Measurements from ENCODE around the gene PCIF1.
"Not testable (repeated sequence)": the region's sequence is repeated elsewhere in the genome, so short reads cannot be mapped to it uniquely, and the experiment has no call there.

PCIF1 gene

DNA sequence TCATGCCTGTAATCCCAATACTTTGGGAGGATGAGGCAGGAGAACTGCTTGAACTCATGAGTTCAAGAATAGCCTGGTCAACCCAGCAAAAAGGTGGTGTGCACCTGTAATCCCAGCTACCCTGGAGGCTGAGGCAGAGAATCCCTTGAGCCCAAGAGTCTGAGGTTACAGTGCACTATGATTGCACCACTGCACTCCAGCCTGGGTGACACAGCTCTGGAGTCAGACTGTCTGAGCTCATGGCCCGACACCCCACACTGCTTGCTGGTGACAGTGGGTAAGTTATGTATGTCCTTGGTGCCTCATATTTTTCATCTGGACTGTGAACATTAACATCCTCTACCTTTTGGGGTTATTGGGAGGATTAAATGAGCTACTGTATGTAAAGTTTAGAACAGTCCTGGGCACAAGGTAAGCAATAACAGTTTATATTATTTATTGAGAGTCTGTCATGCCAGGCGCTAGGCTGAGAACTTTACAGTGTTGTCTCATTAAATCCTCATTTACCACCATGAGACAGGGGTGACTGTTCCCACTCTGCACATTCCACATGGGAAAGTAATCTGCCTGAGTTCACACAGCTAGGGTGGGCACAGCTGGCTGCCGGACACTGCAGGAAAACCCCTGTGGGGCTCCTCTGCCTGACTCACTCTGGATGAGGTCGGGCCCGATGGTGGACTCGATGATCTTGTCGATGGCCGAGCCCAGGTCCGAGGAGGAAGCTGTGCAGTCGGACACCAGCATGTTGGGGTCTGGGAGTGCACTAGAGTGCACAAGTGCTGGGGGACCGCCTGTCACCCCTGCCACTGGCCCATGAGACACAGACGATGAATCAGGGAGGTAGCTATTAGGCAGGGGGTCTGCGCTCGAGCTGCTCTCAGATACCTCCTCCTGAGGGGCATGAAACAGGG lies 34.6 kb downstream of the PCIF1 start:
- DNase-seq = peak in 1 of 2 donors; percentile 29

DNA sequence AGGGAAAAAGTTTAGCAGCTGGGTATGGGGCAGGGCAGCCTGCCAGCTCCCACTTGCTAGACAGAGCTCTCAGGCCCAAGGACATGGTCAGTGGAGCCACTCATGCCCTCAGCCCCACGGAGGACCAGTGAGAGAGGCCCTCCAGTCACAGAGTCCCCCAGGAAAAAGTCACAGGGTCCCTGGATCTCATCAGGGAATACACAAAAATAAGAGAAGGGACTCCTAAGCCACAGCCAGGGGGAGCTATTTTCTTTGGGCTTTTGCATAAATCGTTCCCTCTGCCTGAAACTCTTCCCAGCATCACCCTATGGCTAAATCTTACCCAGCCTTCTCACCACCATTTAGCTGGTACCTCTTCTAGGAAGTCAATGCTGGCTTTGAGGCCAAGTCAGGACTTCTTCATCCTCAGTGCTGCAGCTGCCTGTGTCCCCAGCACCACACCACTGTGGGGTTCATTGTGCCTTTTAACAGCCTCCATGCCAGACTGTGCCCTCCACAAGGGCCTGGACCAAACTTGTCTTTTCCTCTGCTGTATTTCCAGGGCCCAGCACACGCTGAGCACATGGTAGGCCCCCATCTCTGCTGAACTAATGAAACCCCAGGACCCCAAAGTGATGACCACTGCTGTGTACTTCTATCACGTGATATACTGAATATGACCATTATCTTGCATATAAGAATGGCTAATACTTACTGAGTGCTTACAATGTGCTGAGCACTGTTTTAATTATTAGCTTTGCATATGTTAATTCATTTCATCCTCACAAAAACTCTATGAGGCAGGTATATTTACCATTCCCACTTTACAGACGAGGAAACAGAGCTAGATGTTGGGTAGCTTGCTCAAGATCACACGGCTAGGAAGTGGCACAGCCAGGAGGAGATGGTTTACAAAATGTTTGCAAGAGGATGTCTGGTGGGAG lies 35.5 kb downstream of the PCIF1 start:
- peak; percentile 33 to 64 for DNase-seq

DNA sequence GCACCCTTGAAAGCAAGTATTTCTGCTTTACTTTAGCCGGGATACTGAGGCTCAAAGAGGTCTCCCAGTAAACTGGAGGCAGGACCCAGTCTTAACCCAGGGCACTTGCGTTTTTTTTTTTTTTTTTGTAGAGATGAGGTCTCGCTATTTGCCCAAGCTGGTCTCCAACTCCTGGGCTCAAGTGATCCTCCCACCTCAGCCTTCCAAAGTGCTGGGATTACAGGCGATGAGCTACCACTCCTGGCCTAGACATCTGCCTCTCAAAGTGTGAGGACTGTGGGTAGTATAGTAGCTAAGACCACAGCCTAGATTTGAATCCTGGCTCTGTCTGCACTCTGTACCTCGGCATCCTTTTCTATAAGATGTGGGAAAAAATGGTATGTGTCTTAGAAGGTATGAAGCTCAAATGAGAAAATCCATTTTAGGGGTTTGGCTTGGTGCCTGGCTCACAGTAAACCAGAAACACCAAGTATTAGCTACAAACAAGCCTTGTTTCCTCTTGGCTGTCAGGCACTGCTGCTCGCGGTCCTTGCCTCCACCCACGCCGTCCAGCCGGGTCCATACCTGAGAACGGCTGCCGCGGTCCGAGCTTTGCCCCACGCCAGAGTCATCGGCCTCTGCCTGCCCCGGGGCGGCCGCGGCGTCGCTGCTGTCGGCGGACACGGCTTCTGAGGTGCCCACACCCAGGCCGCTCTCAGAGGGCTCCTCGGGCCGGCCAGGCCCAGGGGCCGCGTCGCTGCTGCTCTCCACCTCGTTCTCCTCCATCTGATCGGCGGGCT lies 36.4 kb downstream of the PCIF1 start:
- DNase-seq = no peak

DNA sequence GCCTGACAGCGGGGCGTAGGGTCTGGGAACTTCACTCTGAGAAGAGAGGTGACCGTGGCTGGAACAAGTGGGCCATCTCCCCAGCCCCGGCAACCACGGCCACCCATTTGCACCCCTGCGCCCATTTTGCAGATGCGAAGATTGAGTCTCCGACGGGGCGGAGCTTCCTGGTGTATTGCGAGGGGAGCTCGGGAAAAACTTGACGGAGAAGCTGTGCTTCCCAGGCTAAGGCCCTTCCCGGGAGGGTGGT lies 36.9 kb downstream of the PCIF1 start:
- DNase-seq = no peak

DNA sequence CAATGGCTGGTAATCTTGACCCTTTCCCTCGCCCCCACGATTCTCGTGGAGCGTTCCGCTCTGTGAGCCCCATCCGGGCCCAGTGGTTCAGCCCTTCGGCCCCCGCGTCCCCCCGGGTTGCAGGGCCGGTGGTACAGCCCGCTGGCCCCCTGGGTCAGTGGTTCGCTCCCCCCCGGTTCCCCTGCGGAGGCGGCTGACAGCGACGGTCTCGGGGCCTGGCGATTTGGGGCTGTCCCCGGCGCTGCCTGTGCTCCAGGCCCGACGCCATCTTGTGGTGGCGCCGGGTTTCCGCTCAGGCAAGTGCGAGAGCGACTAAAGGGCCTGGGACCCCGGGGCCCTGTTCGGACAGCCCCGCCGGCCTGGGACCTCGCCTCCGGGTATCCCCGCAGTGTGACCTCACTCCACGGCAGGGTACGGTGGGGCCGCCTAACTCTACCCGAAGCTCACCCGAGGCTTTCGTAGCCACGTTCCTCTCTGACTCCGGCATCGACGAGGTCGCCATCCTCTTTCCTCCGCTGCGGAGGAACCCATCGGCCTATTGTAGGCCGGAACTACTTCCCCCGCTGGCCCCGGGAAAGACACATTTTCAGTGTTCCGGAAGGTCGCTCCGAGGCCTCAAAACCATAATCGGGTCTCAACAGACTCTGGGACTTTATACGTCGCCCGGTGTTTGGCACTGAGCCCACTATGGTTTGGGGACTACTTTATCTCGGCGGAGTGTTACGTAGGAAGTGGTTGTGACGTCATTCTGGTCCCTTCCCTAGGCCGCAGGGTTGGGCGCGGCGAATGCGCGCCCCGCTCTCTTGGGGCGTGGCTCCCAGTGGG lies 37.4 kb downstream of the PCIF1 start, which contains the start of gene ZNF335:
Gene ZNF335 (minus strand): TSS at position 529 of the 825 bp plus-strand sequence. CDS start 793 bp downstream, outside the sequence.
- DNase-seq = peak; percentile 91 to 98

DNA sequence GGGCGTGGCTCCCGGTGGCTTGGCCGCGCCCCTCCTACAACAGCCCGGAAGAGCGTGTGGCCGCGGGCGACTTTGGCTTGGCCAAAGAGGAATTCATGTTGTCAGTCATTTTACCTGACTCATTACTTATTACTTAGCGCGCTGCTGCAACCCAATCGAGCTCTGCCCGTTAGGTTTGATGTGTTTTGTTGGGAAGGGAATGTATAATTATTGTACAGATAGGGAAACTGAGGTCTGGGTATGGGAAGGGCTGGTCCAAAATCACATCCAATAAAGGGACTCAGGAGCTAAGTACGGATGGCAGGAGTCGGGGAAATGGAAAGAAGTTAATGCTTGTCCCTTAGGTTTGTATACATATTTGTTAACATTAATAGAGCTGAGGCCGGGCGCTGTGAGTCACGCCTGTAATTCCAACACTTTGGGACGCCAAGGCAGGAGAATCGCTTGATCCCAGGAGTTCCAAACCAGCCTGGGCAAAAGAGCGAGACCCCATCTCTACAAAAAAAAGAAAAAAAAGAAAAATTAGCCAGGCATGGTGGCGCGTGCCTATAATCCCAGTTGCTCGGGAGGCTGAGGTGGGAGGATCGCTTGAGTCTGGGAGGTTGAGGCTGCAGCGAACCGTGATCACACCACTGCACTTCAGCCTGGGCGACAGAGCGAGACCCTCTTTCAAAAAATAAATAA lies 38.2 kb downstream of the PCIF1 start:
- DNase-seq = peak in 1 of 2 donors; percentile 93

DNA sequence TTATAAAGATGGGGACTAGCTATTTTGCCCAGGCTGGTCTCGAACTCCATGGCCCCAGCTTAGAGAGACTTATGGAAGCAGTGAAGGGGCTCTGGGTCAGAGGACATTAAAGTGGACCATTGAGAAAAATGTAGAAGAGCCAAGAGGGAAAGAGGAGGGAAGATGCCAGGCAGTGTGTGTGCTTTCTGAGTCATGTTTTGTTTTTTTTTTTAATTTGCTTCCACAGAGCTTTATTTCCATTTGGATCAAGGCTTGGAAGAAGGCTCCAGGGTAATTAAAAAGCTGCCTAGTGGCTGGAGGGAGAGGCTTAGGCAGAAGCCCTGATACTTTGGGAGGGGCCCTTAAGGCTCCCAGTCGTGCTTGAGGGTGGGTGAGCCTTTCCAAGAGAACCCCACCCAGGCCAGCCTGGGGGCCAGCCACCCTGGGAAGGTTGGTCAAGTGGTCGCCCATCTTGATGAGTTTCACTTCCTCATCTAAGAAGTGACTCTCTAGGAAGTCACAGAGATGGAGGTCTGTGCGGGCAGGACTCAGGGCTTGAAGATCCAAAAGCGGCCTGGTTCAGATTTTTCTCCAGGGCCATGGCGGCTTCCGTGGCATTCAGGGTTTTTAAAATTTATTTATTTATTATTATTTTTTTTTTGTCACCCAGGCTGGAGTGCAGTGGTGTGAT lies 40.5 kb downstream of the PCIF1 start:
- DNase-seq = no peak

DNA sequence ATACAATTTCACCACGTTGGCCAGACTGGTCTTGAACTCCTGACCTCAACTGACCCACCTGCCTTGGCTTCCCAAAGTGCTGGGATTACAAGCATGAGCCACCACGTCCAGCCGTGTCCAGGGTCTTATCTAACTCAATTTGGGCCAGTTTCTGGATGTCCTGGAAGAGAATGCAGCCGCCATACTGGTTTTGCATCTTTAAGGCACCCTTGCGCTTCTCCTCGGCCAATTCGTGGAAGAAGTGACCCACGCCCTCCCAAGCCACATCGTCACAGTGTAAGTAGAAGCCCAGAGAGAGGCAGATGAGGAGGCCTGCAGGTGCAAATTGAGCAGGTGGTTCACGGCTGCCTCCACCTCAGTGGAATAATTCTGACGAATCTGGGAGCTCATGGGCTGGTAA lies 41.2 kb downstream of the PCIF1 start:
- DNase-seq = no peak

DNA sequence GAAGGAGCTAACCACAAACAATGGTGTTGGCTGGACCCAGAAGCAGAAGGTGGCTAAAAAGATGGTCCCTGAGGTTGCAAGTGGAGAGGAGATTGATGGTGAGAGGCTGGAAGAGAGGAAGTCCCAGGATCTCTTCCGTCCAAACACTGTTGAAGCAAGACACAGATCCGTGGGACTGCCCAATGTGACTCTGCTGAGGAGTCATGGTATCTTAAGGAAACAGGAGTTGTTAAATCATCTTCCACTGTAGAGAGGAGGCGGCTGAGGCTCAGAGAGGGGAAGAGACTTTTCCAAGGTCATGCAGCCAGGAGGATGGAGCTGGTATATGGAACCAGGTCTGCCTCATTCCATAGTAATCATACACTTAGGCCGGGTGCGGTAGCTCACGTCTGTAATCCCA lies 41.6 kb downstream of the PCIF1 start:
- DNase-seq = peak; percentile 61 to 80

DNA sequence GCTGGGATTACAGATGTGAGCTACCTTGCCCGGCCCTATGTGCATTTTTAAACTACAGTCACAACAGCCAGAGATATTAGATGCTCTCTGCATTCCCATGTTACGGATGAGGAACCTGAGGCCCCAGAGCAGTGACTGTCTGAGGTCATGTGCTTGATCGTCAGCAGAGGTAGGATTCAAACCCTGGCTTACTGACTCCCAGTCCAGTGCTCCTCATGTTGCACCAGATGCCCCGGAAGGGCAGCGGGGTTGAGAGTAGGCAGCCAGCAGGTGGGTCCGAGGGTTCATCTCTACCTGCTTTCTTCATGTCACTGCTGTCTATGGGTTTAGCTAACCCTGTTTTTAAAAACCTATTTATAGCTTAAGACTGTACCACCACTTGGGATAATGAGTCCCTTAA lies 46.8 kb downstream of the PCIF1 start:
- DNase-seq = no peak

DNA sequence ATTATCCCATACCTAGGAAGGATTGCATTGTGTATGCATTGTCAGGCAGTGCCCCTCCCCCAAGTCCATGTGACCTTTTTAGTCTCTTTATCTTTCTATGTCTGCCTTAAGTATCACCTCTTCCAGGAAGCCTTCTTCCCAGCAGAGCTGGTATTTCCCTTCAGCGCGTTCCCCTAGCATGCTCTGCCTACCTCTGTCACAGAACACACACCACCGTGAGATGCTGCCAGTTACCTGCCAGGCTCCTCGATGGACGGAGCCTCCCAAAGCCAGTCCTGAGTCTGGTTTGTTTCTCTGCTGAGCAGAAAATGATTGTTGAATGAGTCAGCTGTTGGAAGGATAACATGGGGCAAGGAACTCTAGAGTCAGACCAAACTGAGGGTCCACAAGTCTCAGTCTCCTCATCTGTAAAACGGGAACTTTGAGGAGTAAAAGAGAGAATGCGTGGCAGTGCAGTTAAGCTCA lies 48.8 kb downstream of the PCIF1 start:
- DNase-seq = no peak

DNA sequence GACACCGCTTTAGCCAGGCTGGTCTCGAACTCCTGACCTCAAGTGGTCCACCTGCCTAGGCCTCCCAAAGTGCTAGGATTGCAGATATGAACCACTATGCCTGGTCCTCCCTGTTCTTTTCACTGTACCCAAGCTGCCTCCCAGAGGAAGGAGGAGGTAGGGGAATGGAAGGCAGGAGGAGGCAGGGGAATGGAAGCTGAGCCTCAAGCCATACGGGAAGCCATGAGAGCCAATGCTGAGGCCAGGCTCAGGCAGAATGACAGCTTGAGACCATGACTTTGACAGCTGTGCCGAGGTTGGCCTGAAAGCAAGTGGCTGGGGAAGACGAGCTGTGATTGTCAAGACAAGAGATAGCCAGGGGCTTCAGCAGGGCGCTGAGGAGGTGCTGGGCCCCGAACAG lies 51.1 kb downstream of the PCIF1 start:
- no peak for DNase-seq

DNA sequence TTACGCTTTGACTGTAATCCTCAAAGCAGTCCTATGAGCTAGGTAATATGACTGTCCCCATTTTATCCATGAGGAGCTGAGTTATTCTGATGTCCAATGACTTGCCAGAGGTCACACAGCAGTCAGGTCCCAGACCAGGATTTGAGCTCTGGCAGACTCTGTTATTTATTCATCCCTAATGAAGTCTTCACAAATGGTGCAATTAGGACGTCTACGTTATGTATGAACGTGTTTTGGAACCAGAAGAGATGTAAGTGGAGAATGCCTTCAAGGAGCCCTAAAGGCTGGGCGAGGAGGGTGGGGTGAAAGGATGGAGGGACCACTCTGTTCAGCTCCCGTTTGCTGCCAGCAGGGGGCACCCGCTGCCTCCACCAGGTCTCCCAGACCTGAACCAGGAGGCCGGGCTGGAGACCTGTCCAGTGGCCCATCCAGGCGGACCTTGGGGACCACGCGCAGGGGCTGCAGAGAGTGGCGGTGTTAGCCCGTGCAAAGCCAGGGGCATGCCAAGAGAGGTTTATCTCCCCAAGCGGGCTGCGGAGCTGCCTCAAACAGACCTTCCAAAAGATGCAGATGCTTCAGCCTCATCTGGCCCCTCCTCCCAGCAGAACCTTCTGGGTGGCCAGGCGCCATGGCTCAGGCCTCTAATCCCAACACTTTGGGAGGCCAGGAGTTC lies 52.8 kb downstream of the PCIF1 start:
- peak in 1 of 2 donors; percentile 87 for DNase-seq

DNA sequence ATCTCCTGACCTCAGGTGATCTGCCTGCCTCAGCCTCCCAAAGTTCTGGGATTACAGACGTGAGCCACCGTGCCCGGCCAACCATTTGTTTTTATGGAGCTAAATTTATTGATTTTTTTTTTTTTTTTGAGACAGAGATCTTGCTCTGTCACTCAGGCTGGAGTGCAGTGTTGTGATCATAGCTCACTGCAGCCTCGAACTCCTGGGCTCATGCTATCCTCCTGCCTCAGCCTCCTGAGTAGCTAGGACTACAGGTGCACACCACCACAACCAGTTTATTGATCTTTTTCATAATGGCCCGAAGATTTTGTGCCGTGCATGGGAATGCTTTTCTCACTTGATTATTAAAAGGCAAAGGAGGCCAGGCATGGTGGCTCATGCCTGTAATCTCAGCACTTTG lies 54.3 kb downstream of the PCIF1 start:
- DNase-seq = not testable (repeated sequence)

DNA sequence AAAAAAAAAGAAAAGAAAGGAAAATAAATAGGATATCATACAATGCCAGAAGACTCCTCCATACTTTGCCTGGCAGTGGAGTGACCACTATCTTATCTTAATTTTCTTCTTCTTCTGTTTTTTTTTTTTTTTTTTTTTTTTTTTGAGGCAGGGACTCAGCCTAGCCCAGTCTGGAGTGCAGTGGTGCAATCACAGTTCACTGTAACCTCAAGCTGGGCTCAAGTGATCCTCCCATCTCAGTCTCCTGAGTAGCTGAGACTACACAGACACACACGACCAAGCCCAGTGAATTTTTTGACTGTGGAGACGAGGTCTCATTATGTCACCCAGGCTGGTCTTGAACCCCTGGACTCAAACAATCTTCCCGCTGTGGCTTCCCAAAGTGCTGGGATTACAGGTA lies 57.1 kb downstream of the PCIF1 start:
- DNase-seq = no peak

DNA sequence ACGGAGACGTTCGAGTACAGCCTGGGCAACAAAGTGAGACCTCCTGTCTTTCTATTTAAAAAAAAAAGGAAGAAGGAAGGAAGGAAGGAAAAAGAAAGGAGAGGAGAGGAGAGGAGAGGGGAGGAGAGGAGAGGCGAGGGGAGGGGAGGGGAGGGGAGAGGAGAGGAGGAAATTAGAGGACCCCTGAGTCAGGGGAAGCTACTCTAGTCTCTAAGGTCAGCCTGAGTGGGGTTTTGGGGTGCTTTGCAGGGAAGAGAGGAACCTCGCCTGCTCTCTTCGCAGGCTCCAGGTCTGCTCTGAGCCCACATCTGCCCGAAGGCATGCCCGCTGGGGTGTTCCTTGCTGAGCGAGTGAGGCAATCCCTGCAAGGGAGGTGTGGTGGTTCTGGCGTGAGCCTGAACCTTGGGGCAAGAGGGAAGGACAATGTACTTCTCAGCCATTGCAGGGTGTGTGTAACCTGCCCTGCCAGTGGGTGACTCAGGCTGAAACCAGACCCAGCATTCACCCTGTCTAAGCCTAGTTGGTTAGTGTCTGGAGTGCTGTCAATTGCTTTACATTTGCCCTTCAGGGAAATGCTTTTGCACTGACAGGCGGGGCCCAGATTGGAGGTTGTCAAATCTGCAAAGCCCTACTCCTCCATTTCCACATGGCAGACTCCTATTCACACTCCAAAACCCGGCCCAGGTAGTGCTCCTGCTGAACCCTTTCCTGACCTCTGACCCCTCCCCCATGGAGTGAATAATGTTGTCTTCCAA lies 58.9 kb downstream of the PCIF1 start:
- peak in 1 of 2 donors; percentile 41 for DNase-seq

DNA sequence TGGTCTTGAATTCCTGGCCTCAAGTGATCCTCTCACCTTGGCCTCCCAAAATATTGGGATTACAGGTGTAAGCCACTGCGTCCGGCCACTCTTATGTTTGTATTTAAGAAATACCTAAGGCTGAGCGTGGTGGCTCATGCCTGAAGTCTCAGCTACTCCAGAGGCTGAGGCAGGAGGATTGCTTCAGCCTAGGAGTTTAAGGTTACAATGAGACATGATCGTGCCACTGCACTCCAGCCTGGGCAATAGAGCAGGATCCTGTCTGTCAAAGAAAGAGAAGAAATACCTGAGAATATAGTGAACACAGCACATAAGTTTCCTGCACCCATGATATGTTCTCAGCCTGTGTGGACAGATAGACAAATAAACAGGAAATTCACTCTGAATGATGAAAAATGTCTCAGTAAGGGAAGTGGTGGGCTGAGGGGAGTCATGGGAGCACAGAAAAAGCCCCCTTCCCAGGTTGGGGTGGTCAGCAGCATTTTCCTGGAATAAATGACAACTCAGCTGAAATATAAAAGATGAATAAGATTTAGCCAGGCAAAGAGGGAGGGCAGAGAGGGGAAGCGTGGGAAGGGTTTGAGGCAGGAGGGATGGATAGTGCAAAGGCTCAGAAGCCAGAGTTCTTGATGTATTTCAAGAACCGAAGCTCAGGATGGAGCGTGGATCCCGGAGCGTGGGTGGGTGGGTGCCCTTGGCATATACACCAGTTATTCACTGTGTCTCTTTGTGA lies 60.4 kb downstream of the PCIF1 start:
- peak; percentile 38 to 67 for DNase-seq

DNA sequence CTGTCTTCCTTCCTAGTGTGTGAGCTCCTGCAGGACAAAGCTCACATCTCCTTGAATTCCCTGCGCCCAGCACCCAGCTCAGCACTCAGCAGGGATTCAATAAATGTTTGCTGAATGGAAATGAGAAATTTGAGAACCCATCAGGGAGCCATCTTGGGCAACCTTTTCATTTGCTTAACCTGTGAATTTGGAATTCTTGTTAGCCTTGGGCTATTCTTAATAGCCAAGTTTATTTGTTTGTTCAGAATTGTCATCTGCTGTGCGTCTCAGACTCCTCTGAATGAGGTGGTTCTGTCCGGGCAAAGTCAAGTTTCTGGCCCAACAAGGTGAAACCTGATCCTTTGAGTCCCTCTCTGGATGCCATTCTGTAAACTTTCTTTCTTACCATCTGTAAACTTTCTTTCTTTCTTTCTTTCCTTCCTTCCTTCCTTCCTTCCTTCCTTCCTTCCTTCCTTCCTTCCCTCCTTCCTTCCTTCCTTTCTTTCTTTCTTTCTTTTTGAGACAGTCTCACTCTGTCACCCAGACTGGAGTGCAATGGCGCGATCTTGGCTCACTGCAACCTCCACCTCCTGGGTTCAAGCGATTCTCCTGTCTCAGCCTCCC lies 61.1 kb downstream of the PCIF1 start:
- not testable (repeated sequence) for DNase-seq

Data from inflammatory macrophage treated with lipopolysaccharide for 1 hour (primary cell).